ENCODE data around the gene DIP2A. TPM values are rescaled to one million over a fixed set of nuclear protein-coding genes. Genes with fewer than 3 reads are reported as not detected.

Gene DIP2A
- total RNA-seq, 1 donor from 2014 or later = 46.7 TPM

Other genes with a start within 250 kb of the DIP2A start
- gene LSS, start 230.1 kb upstream of the DIP2A start, total RNA-seq = 34.2 and 80.6 TPM in 2 replicates
- gene MCM3AP, start 173.3 kb upstream of the DIP2A start, total RNA-seq = 39.4 and 81.7 TPM in 2 replicates
- gene YBEY, start 172.5 kb upstream of the DIP2A start, total RNA-seq = 3.1 and 9.0 TPM in 2 replicates
- 1.8 and 1.9 TPM in 2 replicates for gene C21orf58, start 135.0 kb upstream of the DIP2A start, total RNA-seq
- 14.4 and 27.1 TPM in 2 replicates for gene PCNT, start 134.7 kb upstream of the DIP2A start, total RNA-seq
- not detected in 2 replicates for gene S100B, start 146.2 kb downstream of the DIP2A start, total RNA-seq
- 123 and 163 TPM in 2 replicates for gene PRMT2, start 176.8 kb downstream of the DIP2A start, total RNA-seq

Measured in renal cortical epithelial cell (primary cell).